Lower leg skin (tissue), 4 donors: ENCODE results near the gene POT1. TPM values are rescaled to one million over a fixed set of nuclear protein-coding genes. Genes with fewer than 3 reads are reported as not detected.

ENCODE experiments used
- DNase-seq, 2 donors: peaks; one replicate each; pipeline ENCODE4 v3.0.0-alpha.2; 2019; ENCODE audit warnings: low spot score in 2 of 2
- H3K4me3 ChIP-seq: fragments of 200-600 bp; sonication (generic); 2 replicates; pipeline ENCODE4 v1.5.1; 2017; ENCODE audit warnings: mild to moderate bottlenecking, low read depth; ENCODE audit not compliant: poor library complexity, severe bottlenecking
- CTCF ChIP-seq, 3 donors: fragments of 450-650 bp; IDR thresholded peaks; one replicate each; pipeline ENCODE4 v1.5.1; 2016; ENCODE audit warnings: antibody characterized with exemption in 3 of 3, mild to moderate bottlenecking in 3 of 3, moderate library complexity in 2 of 3
- POLR2A ChIP-seq, 2 donors: fragments of 450-650 bp; IDR thresholded peaks; one replicate each; pipeline ENCODE4 v1.6.1; 2016 to 2017; ENCODE audit warnings: antibody characterized with exemption in 2 of 2, mild to moderate bottlenecking in 1 of 2, moderate library complexity in 1 of 2
- WGBS, 2 donors: methylation state at CpG; one replicate each; pipeline ENCODE4 v1.1.5; 2018; 5-methylcytosine and 5-hydroxymethylcytosine counted together
- intact Hi-C: fragments of 100-400 bp; cut with DNase I; formaldehyde crosslinking; loops from one replicate; pipeline ENCODE4 v1.15.0; 2023; ENCODE audit warnings: low total_unique reads
- total RNA-seq, 4 donors: library from RNA; depleted of rRNA; stranded (reverse); fragments of >200 nt; gene quantifications; one replicate each; pipeline ENCODE4 v1.1.0, GENCODE V29; 2016

The POT1 gene
- total RNA-seq, 4 donors from 2014 or later = 13.9 to 17.8 (median 14.9) TPM

- no peak for DNase-seq
Observed at GRCh38 chr7:124801330-124801895, 128.2 kb downstream of the POT1 start.

DNA sequence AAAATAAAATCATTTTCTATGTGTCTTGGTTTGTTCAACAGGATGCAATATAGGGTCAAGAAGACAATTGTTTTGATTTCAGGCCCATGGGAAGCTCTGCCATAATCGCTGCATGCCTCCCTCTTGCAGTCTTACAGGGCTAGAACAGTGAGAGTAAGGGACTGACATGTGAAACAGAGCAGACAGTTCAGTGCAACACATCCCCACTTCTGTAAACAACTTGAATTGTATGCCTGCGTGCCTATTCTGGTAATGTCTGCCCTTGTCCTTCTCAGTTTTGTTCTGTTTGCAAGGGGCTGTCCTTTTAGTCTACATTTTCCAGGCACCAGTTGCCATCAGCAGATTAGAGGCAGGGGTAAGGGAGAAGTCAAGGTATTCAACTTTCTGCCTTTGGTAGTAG, 129.2 kb downstream of the POT1 start:
- WGBS, 2 donors = 66 to 76% methylated on average over 2 of the region's 2 CpGs
- intact Hi-C loops = no loop called here
- no peak for DNase-seq
- H3K4me3 ChIP-seq = no peak overlapping the region
- TF ChIP-seq CTCF (IDR thresholded peaks at IDR 0.05) (no peak), POLR2A (IDR thresholded peaks at IDR 0.05) (no peak)

More at GRCh38 chr7:124801330-124801895, 128.2 kb downstream of the POT1 start:
- no peak overlapping the region for H3K4me3 ChIP-seq
- intact Hi-C loops = no loop called here
- 79 to 92% methylated on average over 1 of the region's 1 CpG for WGBS, 2 donors
- TF ChIP-seq CTCF (IDR thresholded peaks at IDR 0.05) = no peak
- no peak for TF ChIP-seq POLR2A (IDR thresholded peaks at IDR 0.05)

DNA sequence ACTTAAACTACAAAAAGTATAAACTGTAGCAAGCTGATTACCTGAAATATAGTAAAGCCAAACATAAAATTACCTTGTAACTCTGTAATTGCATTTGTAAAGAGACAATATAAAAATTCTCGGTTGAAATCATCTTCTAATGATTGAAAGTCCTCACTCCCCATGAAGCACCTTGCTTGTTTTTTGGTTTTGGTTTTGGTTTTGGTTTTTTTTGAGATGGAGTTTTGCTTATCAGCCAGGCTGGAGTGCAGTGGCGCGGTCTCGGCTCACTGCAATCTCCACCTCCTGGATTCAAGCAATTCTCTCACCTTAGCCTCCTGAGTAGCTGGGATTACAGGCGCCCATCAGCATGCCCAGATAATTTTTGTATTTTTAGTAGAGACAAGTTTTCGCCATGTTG, 130.2 kb downstream of the POT1 start:
- H3K4me3 ChIP-seq = no peak overlapping the region
- TF ChIP-seq POLR2A (IDR thresholded peaks at IDR 0.05) (no peak), CTCF (IDR thresholded peaks at IDR 0.05) (no peak)
- intact Hi-C loops = no loop called here
- 93 to 95% methylated on average over 6 of the region's 6 CpGs for WGBS, 2 donors
- DNase-seq = no peak

- DNase-seq = no peak
- 79 to 82% methylated on average over 2 of the region's 2 CpGs for whole genome bisulfite sequencing, 2 donors
- intact Hi-C loops = no loop called here
- TF ChIP-seq CTCF (IDR thresholded peaks at IDR 0.05) (no peak), POLR2A (IDR thresholded peaks at IDR 0.05) (no peak)
- H3K4me3 ChIP-seq = no peak overlapping the region
Observed at GRCh38 chr7:124796771-124797170, 132.9 kb downstream of the POT1 start.

DNA sequence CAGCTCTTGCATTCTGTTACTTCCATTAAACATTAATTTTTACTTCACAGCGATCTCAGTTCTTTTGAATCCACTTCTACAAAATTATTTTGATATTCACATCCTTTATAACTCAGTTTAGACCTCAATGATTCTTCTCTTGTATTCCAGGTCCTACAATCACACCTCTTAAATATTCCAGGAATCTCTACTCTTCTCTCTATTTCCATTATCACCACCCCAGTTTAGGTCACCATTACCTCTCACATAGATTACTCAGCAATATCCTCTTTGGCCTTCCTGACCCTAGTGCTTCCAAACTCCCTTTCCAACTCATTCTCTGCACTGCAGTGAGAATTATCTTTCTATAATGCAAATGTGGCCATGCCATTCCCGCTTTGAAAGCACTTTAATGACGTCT, 136.9 kb downstream of the POT1 start:
- TF ChIP-seq POLR2A (IDR thresholded peaks at IDR 0.05) = no peak
- TF ChIP-seq CTCF (IDR thresholded peaks at IDR 0.05) = no peak
- intact Hi-C loops = no loop called here
- DNase-seq = no peak
- WGBS, 2 donors = 90 to 91% methylated on average over 3 of the region's 3 CpGs
- no peak overlapping the region for H3K4me3 ChIP-seq

DNA sequence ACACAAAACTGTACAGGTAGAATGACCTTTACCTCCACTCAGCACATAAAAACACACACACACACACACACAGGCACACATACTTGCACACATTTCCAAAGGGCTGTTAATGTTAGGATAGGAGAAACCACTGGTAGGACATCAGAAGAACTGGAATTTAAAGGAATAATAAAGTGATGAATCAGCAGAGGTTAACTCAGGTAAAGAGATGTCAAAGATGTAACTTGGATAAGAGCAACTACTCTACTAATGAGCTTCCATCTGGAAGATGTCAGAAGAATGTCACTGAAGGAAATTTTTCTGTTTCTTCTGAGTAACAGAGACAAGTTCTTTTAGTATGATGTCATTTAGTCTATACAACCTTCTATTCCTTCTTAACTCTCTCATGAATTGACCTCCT, 137.6 kb downstream of the POT1 start:
- H3K4me3 ChIP-seq = no peak overlapping the region
- intact Hi-C loops = no loop called here
- no peak for TF ChIP-seq POLR2A (IDR thresholded peaks at IDR 0.05)
- TF ChIP-seq CTCF (IDR thresholded peaks at IDR 0.05) = no peak
- DNase-seq = no peak
